GM23248 (cell line): ENCODE results near the gene PIGP. TPM values are rescaled to one million over a fixed set of nuclear protein-coding genes. Genes with fewer than 3 reads are reported as not detected.

Experiments used
- DNase-seq: peaks from one replicate; pipeline ENCODE4 v3.0.0-alpha.2; 2015
- H2AFZ ChIP-seq: fragments of 200-600 bp; sonication (generic); 2 replicates; pipeline ENCODE4 v1.6.1; 2016; ENCODE audit warnings: antibody characterized with exemption
- H3F3A ChIP-seq: fragments of 200-600 bp; sonication (generic); 2 replicates; pipeline ENCODE4 v1.6.1; 2016; ENCODE audit warnings: mild to moderate bottlenecking, antibody characterized with exemption, mixed run types; ENCODE audit not compliant: insufficient read depth
- H3K27ac ChIP-seq: fragments of 200-600 bp; sonication (generic); 2 replicates; pipeline ENCODE4 v1.5.1; 2016; ENCODE audit warnings: mild to moderate bottlenecking
- H3K27me3 ChIP-seq: fragments of 200-600 bp; sonication (generic); replicated peaks from 2 replicates; pipeline ENCODE4 v1.6.1; 2016; ENCODE audit warnings: mild to moderate bottlenecking; ENCODE audit not compliant: insufficient read depth
- H3K36me3 ChIP-seq: fragments of 200-600 bp; sonication (generic); 2 replicates; pipeline ENCODE4 v1.6.1; 2016; ENCODE audit warnings: low read depth, mild to moderate bottlenecking
- H3K4me1 ChIP-seq: fragments of 200-600 bp; sonication (generic); 2 replicates; pipeline ENCODE4 v1.6.1; 2016; ENCODE audit warnings: mild to moderate bottlenecking; ENCODE audit not compliant: insufficient read depth
- H3K4me2 ChIP-seq: fragments of 200-600 bp; sonication (generic); one replicate; pipeline ENCODE4 v1.6.1; 2016; ENCODE audit warnings: mild to moderate bottlenecking; ENCODE audit not compliant: unreplicated experiment
- H3K4me3 ChIP-seq: fragments of 200-600 bp; sonication (generic); 2 replicates; pipeline ENCODE4 v1.5.1; 2016; ENCODE audit warnings: mild to moderate bottlenecking
- H3K79me2 ChIP-seq: fragments of 200-600 bp; sonication (generic); 2 replicates; pipeline ENCODE4 v1.6.1; 2016; ENCODE audit warnings: mild to moderate bottlenecking; ENCODE audit not compliant: insufficient read depth
- H3K9ac ChIP-seq: fragments of 200-600 bp; sonication (generic); 2 replicates; pipeline ENCODE4 v1.6.1; 2016; ENCODE audit warnings: mild to moderate bottlenecking
- H3K9me2 ChIP-seq: fragments of 200-600 bp; sonication (generic); 2 replicates; pipeline ENCODE4 v1.6.1; 2016; ENCODE audit warnings: mixed run types, mild to moderate bottlenecking, moderate library complexity; ENCODE audit not compliant: insufficient read depth
- H3K9me3 ChIP-seq: fragments of 200-600 bp; sonication (generic); one replicate; pipeline ENCODE4 v1.6.1; 2017; ENCODE audit warnings: low read depth
- H4K20me1 ChIP-seq: fragments of 200-600 bp; sonication (generic); 2 replicates; pipeline ENCODE4 v1.6.0; 2016; ENCODE audit not compliant: insufficient read depth
- EZH2 ChIP-seq: fragments of 200-600 bp; sonication (generic); IDR thresholded peaks from 2 replicates; pipeline ENCODE4 v1.6.1; 2018; ENCODE audit warnings: antibody characterized with exemption, mild to moderate bottlenecking; ENCODE audit not compliant: insufficient read depth, poor library complexity, severe bottlenecking
- EZH2phosphoT487 ChIP-seq: fragments of 200-600 bp; sonication (generic); IDR thresholded peaks from 2 replicates; pipeline ENCODE4 v1.6.1; 2018; ENCODE audit warnings: antibody characterized with exemption, moderate library complexity, mild to moderate bottlenecking, low read depth; ENCODE audit not compliant: insufficient read depth
- WGBS, 2 experiments: methylation state at CpG; one replicate each; pipeline ENCODE4 v1.1.6; 2015 to 2017; ENCODE audit warnings: low lambda C conversion rate in 2 of 2, low coverage in 1 of 2; ENCODE audit errors: missing lambda C conversion rate in 2 of 2; 5-methylcytosine and 5-hydroxymethylcytosine counted together
- in situ Hi-C: fragments of 300-500 bp; cut with MboI; formaldehyde crosslinking; loops from 2 replicates; pipeline ENCODE4 v1.15.0; 2020
- polyA plus RNA-seq: library from polyadenylated mRNA; unstranded; fragments of >200 nt; fragmentation: Nextera tagmentation; extraction: Ambion mirVana; gene quantifications from 2 replicates; pipeline ENCODE4 v1.2.1, GENCODE V29; 2016
- total RNA-seq: library from RNA; depleted of rRNA; stranded (reverse); fragments of >200 nt; shearing (Covaris generic); gene quantifications from 2 replicates; pipeline ENCODE4 v1.2.3, GENCODE V29; 2014

The PIGP gene
- total and polyA plus RNA-seq, 2 experiments from 2014 or later, result 15.1 to 66.9 TPM

DNA sequence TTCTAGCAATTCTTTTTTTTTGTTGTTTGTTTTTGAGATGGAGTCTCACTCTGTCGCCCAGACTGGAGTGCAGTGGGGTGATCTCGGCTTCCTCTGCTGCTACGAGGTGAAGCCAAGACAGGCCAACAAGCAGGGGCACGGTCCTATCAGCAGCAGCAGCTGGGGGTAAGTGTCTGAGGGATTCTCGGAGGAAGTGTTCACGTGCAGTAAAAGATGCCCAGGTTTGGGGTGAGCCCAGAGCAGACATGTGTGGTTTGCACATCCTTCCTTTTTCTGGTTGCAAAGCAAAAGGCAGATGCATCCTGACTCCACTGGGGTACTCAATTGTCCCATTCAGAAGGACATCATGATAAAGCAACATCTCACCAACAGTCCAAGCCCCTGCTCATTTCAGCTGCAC lies 27.7 kb downstream of the PIGP start:
- Histone ChIP-seq H3K79me2 (no peaks in the 10 kb centered on the region), H3K36me3 (no peaks in the 10 kb centered on the region), H4K20me1 (no peaks in the 10 kb centered on the region), H3K27ac (no peak overlapping the region), H3K27me3 (no peaks in the 10 kb centered on the region), H3F3A (no peaks in the 10 kb centered on the region), H3K9ac (no peak overlapping the region), H3K9me2 (no peaks in the 10 kb centered on the region), H2AFZ (no peak overlapping the region), H3K4me2 (no peak overlapping the region), H3K4me3 (no peak overlapping the region), H3K4me1 (no peaks in the 10 kb centered on the region), H3K9me3 (no peaks in the 10 kb centered on the region)
- WGBS, 2 experiments, result 78 to 84% methylated on average over 6 of the region's 6 CpGs
- no peak for DNase-seq
- TF ChIP-seq EZH2 (no peak), EZH2phosphoT487 (no peak)
- in situ Hi-C loops, result no loop called here

GRCh38 chr21:37044643-37045042 lies 28.2 kb downstream of the PIGP start:
- H3K4me3 ChIP-seq, result no peak overlapping the region
- H4K20me1 ChIP-seq, result no peaks in the 10 kb centered on the region
- H3K4me1 ChIP-seq, result no peaks in the 10 kb centered on the region
- no peak overlapping the region for H3K9ac ChIP-seq
- no peaks in the 10 kb centered on the region for H3K36me3 ChIP-seq
- no peaks in the 10 kb centered on the region for H3K9me2 ChIP-seq
- H3K9me3 ChIP-seq, result no peaks in the 10 kb centered on the region
- H2AFZ ChIP-seq, result no peak overlapping the region
- TF ChIP-seq EZH2phosphoT487 (no peak), EZH2 (no peak)
- DNase-seq, result no peak
- WGBS, 2 experiments, result 90 to 93% methylated on average over 3 of the region's 3 CpGs
- no peak overlapping the region for H3K4me2 ChIP-seq
- no peaks in the 10 kb centered on the region for H3K27me3 ChIP-seq
- no peaks in the 10 kb centered on the region for H3K79me2 ChIP-seq
- in situ Hi-C loops, result no loop called here
- H3F3A ChIP-seq, result no peaks in the 10 kb centered on the region
- no peak overlapping the region for H3K27ac ChIP-seq

DNA sequence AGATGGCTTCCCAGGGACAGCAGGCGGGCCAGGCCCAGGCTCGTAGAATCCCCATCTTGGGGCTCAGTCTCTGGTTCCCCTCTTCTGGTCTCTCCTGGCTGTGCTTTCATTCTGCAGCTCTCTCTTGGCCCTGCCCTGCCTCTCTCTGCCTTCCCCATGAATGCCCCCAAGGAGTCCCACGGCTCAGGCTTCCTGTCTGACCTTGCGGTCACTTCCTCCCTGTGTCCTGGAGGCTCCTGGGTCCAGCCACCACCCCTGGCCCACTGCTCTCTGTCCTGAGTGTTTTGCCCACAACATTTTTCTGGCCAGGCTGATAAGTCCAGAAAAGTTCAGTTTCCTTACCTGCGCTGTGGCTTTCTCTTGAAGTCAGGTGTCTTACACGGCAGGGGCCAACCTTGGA lies 29.1 kb downstream of the PIGP start:
- H3K4me3 ChIP-seq, result no peak overlapping the region
- H3K4me1 ChIP-seq, result no peaks in the 10 kb centered on the region
- no peak overlapping the region for H3K27ac ChIP-seq
- no peaks in the 10 kb centered on the region for H3K79me2 ChIP-seq
- no peaks in the 10 kb centered on the region for H3K9me3 ChIP-seq
- 84 to 85% methylated on average over 6 of the region's 6 CpGs for WGBS, 2 experiments
- H2AFZ ChIP-seq, result no peak overlapping the region
- no peak overlapping the region for H3K4me2 ChIP-seq
- no peaks in the 10 kb centered on the region for H3K36me3 ChIP-seq
- H4K20me1 ChIP-seq, result no peaks in the 10 kb centered on the region
- H3K27me3 ChIP-seq, result no peaks in the 10 kb centered on the region
- no peak overlapping the region for H3K9ac ChIP-seq
- H3F3A ChIP-seq, result no peaks in the 10 kb centered on the region
- in situ Hi-C loops, result no loop called here
- no peaks in the 10 kb centered on the region for H3K9me2 ChIP-seq
- no peak for DNase-seq
- TF ChIP-seq EZH2phosphoT487, result no peak
- no peak for TF ChIP-seq EZH2

DNA sequence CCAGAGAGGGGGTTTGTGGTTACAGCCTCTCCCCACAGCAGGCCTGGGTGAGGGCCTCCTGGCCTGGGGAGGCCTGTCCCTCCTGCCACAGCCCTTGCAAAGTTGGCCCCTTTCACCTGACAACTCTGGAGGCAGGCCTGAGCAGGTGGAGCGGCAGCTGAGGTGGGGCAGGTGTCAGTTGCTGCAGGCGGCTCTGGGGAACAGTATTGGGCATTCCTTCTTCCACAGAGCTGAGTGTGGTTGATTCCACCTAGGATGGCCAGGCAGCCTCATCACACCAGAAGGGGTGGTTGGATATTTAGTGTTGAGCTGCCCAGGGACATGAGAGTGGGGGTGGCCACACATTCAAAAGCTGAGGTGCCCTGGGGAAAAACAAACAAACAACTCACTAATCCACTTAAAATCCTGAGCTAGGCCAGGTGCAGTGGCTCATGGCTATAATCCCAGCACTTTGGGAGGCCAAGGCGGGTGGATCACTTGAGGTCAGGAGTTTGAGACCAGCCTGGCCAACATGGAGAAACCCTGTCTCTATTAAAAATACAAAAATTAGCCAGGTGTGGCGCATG lies 31.1 kb downstream of the PIGP start:
- no peak for DNase-seq
- H3K79me2 ChIP-seq, result no peaks in the 10 kb centered on the region
- no peak overlapping the region for H2AFZ ChIP-seq
- H3K4me2 ChIP-seq, result no peak overlapping the region
- no peaks in the 10 kb centered on the region for H3K4me1 ChIP-seq
- H3K9me2 ChIP-seq, result no peaks in the 10 kb centered on the region
- no peak overlapping the region for H3K4me3 ChIP-seq
- H3K36me3 ChIP-seq, result no peaks in the 10 kb centered on the region
- 91 to 92% methylated on average over 4 of the region's 4 CpGs for WGBS, 2 experiments
- H3F3A ChIP-seq, result no peaks in the 10 kb centered on the region
- no peak for TF ChIP-seq EZH2
- no peak for TF ChIP-seq EZH2phosphoT487
- in situ Hi-C loops, result no loop called here
- no peaks in the 10 kb centered on the region for H4K20me1 ChIP-seq
- H3K27me3 ChIP-seq, result no peaks in the 10 kb centered on the region
- H3K9ac ChIP-seq, result no peak overlapping the region
- H3K9me3 ChIP-seq, result no peaks in the 10 kb centered on the region
- H3K27ac ChIP-seq, result no peak overlapping the region

GRCh38 chr21:37040212-37040611 lies 32.7 kb downstream of the PIGP start:
- 88 to 91% methylated on average over 3 of the region's 3 CpGs for WGBS, 2 experiments
- Histone ChIP-seq H3K9me2 (no peaks in the 10 kb centered on the region), H3K9ac (no peak overlapping the region), H3K4me1 (no peaks in the 10 kb centered on the region), H3K27me3 (no peaks in the 10 kb centered on the region), H3K79me2 (no peaks in the 10 kb centered on the region), H3K36me3 (no peaks in the 10 kb centered on the region), H3F3A (no peaks in the 10 kb centered on the region), H4K20me1 (no peaks in the 10 kb centered on the region), H2AFZ (no peak overlapping the region), H3K4me3 (no peak overlapping the region), H3K27ac (no peak overlapping the region), H3K9me3 (no peaks in the 10 kb centered on the region), H3K4me2 (no peak overlapping the region)
- no peak for DNase-seq
- in situ Hi-C loops, result no loop called here
- TF ChIP-seq EZH2phosphoT487, result no peak
- no peak for TF ChIP-seq EZH2
